SU-DHL-6 (cell line): ENCODE measurements around the gene SYTL3.

Experiments used
- H2AFZ ChIP-seq: fragments of 200-600 bp; sonication (generic); 2 replicates; pipeline ENCODE4 v1.6.1; 2014; ENCODE audit warnings: low read depth, mild to moderate bottlenecking, moderate library complexity, mixed read lengths, antibody characterized with exemption, low read length; ENCODE audit not compliant: severe bottlenecking
- H3F3A ChIP-seq: fragments of 200-600 bp; shearing (Covaris generic); 2 replicates; pipeline ENCODE4 v1.6.0; 2016; ENCODE audit warnings: antibody characterized with exemption, mild to moderate bottlenecking; ENCODE audit not compliant: insufficient read depth
- H3K27ac ChIP-seq: fragments of 200-600 bp; sonication (generic); 2 replicates; pipeline ENCODE4 v1.5.1; 2016; ENCODE audit warnings: low read depth, mild to moderate bottlenecking, low read length, moderate library complexity, mixed read lengths
- H3K27me3 ChIP-seq: fragments of 200-600 bp; sonication (generic), shearing (Covaris generic); 2 replicates; pipeline ENCODE4 v1.6.0; 2014; ENCODE audit warnings: mild to moderate bottlenecking, low read length
- H3K36me3 ChIP-seq: fragments of 200-600 bp; sonication (generic); 2 replicates; pipeline ENCODE4 v1.6.1; 2014; ENCODE audit warnings: mild to moderate bottlenecking, low read length, mixed read lengths
- H3K4me2 ChIP-seq: fragments of 300-600, 200-600 bp; shearing (Covaris generic), sonication (generic); 2 replicates; pipeline ENCODE4 v1.6.0; 2014; ENCODE audit warnings: low read length, low read depth, mild to moderate bottlenecking; ENCODE audit not compliant: poor library complexity, severe bottlenecking
- H3K4me3 ChIP-seq: fragments of 200-600 bp; sonication (generic); 2 replicates; pipeline ENCODE4 v1.5.1; 2014; ENCODE audit warnings: antibody characterized with exemption, low read length, mild to moderate bottlenecking, mixed read lengths; ENCODE audit not compliant: insufficient read depth, poor library complexity, severe bottlenecking
- H3K79me2 ChIP-seq: fragments of 200-600 bp; sonication (generic); 2 replicates; pipeline ENCODE4 v1.6.1; 2014; ENCODE audit warnings: mild to moderate bottlenecking, low read length, moderate library complexity; ENCODE audit not compliant: insufficient read depth
- H3K9ac ChIP-seq: fragments of 200-600 bp; sonication (generic); 2 replicates; pipeline ENCODE4 v1.7.0; 2014; ENCODE audit warnings: mild to moderate bottlenecking, low read length
- H3K9me2 ChIP-seq: fragments of 200-600 bp; sonication (generic); replicated peaks from 2 replicates; pipeline ENCODE4 v1.6.1; 2014; ENCODE audit warnings: low read length; ENCODE audit not compliant: insufficient read depth
- H3K9me3 ChIP-seq: fragments of 200-600 bp; sonication (generic); 2 replicates; pipeline ENCODE4 v1.6.1; 2014; ENCODE audit warnings: low read length, mixed read lengths; ENCODE audit not compliant: insufficient read depth
- H4K20me1 ChIP-seq: fragments of 200-600 bp; sonication (generic); 2 replicates; pipeline ENCODE4 v1.6.1; 2014; ENCODE audit warnings: low read depth, mild to moderate bottlenecking, antibody characterized with exemption, low read length, moderate library complexity, mixed read lengths
- EZH2phosphoT487 ChIP-seq: fragments of 200-600 bp; sonication (generic), shearing (Covaris generic); conservative IDR thresholded peaks from 2 replicates; pipeline ENCODE4 v1.6.1; 2018; ENCODE audit warnings: mild to moderate bottlenecking, antibody characterized with exemption, low read length, moderate library complexity, mixed read lengths
- TF ChIP-seq, protein P1 (sequence below): fragments of 200-600 bp; sonication (generic); IDR thresholded peaks from one replicate; pipeline ENCODE4 v1.5.1; 2017; ENCODE audit warnings: antibody characterized with exemption, mild to moderate bottlenecking, low read length, moderate library complexity; ENCODE audit not compliant: insufficient read depth, poor library complexity, severe bottlenecking

SYTL3 gene

GRCh38 chr6:158781692-158782373 is 132.0 kb downstream of the SYTL3 start:
- H3K4me3 ChIP-seq: no peak overlapping the region
- no peaks in the 10 kb centered on the region for H3K9me2 ChIP-seq
- H3K27me3 ChIP-seq: no peaks in the 10 kb centered on the region
- H3K9me3 ChIP-seq: no peaks in the 10 kb centered on the region
- H3K79me2 ChIP-seq: peaks cover 61% of the 10 kb centered on the region
- H3K4me2 ChIP-seq: no peak overlapping the region
- no peak overlapping the region for H2AFZ ChIP-seq
- H3K9ac ChIP-seq: no peak overlapping the region
- TF ChIP-seq, protein P1, sequence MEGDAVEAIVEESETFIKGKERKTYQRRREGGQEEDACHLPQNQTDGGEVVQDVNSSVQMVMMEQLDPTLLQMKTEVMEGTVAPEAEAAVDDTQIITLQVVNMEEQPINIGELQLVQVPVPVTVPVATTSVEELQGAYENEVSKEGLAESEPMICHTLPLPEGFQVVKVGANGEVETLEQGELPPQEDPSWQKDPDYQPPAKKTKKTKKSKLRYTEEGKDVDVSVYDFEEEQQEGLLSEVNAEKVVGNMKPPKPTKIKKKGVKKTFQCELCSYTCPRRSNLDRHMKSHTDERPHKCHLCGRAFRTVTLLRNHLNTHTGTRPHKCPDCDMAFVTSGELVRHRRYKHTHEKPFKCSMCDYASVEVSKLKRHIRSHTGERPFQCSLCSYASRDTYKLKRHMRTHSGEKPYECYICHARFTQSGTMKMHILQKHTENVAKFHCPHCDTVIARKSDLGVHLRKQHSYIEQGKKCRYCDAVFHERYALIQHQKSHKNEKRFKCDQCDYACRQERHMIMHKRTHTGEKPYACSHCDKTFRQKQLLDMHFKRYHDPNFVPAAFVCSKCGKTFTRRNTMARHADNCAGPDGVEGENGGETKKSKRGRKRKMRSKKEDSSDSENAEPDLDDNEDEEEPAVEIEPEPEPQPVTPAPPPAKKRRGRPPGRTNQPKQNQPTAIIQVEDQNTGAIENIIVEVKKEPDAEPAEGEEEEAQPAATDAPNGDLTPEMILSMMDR: no peak
- TF ChIP-seq EZH2phosphoT487: no peak
- no peak overlapping the region for H3K27ac ChIP-seq
- H3K36me3 ChIP-seq: peaks cover 75% of the 10 kb centered on the region
- peaks cover 11% of the 10 kb centered on the region for H4K20me1 ChIP-seq
- peaks cover 11% of the 10 kb centered on the region; the same call in 1 of the 2 replicates for H3F3A ChIP-seq

GRCh38 chr6:158782432-158783166 is 132.7 kb downstream of the SYTL3 start:
- H3K27ac ChIP-seq: no peak overlapping the region

DNA sequence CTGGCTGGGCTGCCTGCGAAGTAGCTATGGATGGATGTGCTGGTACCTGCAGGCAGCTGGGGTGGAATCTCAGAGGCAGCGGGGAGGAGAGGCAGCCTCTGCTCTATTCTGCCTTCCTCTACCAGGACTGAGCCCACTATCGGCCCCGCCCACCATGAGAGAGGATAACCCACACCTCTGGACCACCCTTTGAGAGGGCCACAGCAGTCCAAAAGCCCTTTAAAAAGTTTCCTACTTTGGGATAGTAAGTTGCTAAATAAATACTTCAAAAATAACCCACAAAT is 133.3 kb downstream of the SYTL3 start:
- Histone ChIP-seq H3K4me3 (no peak overlapping the region), H3K36me3 (peaks cover 72% of the 10 kb centered on the region), H3K27me3 (no peaks in the 10 kb centered on the region), H3F3A (peaks cover 14% of the 10 kb centered on the region; the same call in 1 of the 2 replicates), H3K4me2 (no peak overlapping the region), H2AFZ (no peak overlapping the region), H3K79me2 (peaks cover 64% of the 10 kb centered on the region), H3K9me2 (no peaks in the 10 kb centered on the region), H3K9me3 (no peaks in the 10 kb centered on the region), H4K20me1 (peaks cover 11% of the 10 kb centered on the region), H3K27ac (no peak overlapping the region), H3K9ac (no peak overlapping the region)
- TF ChIP-seq EZH2phosphoT487: no peak
- TF ChIP-seq, protein P1: no peak

More at GRCh38 chr6:158782432-158783166, 132.7 kb downstream of the SYTL3 start:
- peaks cover 73% of the 10 kb centered on the region for H3K36me3 ChIP-seq
- no peak overlapping the region for H3K9ac ChIP-seq
- H3K9me2 ChIP-seq: no peaks in the 10 kb centered on the region
- no peaks in the 10 kb centered on the region for H3K9me3 ChIP-seq
- H3K4me3 ChIP-seq: no peak overlapping the region
- no peak for TF ChIP-seq EZH2phosphoT487
- TF ChIP-seq, protein P1: no peak
- H2AFZ ChIP-seq: no peak overlapping the region
- H3K27me3 ChIP-seq: no peaks in the 10 kb centered on the region
- peaks cover 7% of the 10 kb centered on the region for H4K20me1 ChIP-seq
- peaks cover 61% of the 10 kb centered on the region for H3K79me2 ChIP-seq
- no peak overlapping the region for H3K4me2 ChIP-seq
- peaks cover 14% of the 10 kb centered on the region; the same call in 1 of the 2 replicates for H3F3A ChIP-seq
